CD14-positive monocyte (primary cell): ENCODE data around the gene ZNF275. TPM values are rescaled to one million over a fixed set of nuclear protein-coding genes. Genes with fewer than 3 reads are reported as not detected.

Source experiments
- DNase-seq, 3 donors: peaks; one replicate each; pipeline ENCODE4 v3.0.0-alpha.2; 2011 to 2022
- H2AFZ ChIP-seq: 2 replicates; pipeline ENCODE4 v1.6.0; 2012; ENCODE audit warnings: mild to moderate bottlenecking, low read depth, low read length, inconsistent platforms; ENCODE audit not compliant: insufficient read depth, poor library complexity, severe bottlenecking
- H3K27ac ChIP-seq, 2 donors: 1 replicate in 1 of 2; 2 replicates in 1 of 2; pipeline ENCODE4 v1.5.1; 2012 to 2013; ENCODE audit warnings: low read length in 2 of 2, control low read depth in 1 of 2, inconsistent platforms in 1 of 2, low read depth in 1 of 2, mild to moderate bottlenecking in 1 of 2
- H3K27me3 ChIP-seq, 2 donors: one replicate each; pipeline versions ENCODE4 v1.6.0 to v1.6.1; 2011 to 2013; ENCODE audit warnings: low read length in 2 of 2; ENCODE audit not compliant: control insufficient read depth in 2 of 2, insufficient read depth in 2 of 2
- H3K36me3 ChIP-seq, 2 donors: replicated peaks in 1 of 2; 1 replicate in 1 of 2; 2 replicates in 1 of 2; pipeline versions ENCODE4 v1.5.1 to v1.6.1; 2012 to 2013; ENCODE audit warnings: low read length in 2 of 2, control low read depth in 1 of 2, inconsistent platforms in 1 of 2, mild to moderate bottlenecking in 1 of 2; ENCODE audit not compliant: insufficient read depth in 2 of 2, control insufficient read depth in 1 of 2
- H3K4me1 ChIP-seq, 2 donors: 1 replicate in 1 of 2; 2 replicates in 1 of 2; pipeline versions ENCODE4 v1.5.1 to v1.6.1; 2012 to 2013; ENCODE audit warnings: low read length in 2 of 2, control low read depth in 1 of 2, inconsistent platforms in 1 of 2, mild to moderate bottlenecking in 1 of 2, moderate library complexity in 1 of 2; ENCODE audit not compliant: insufficient read depth in 2 of 2, control insufficient read depth in 1 of 2
- H3K4me2 ChIP-seq: replicated peaks from 2 replicates; pipeline ENCODE3; 2012; ENCODE audit warnings: low read length, moderate library complexity, mild to moderate bottlenecking; ENCODE audit not compliant: poor library complexity, severe bottlenecking; ENCODE audit errors: extremely low read depth
- H3K4me3 ChIP-seq, 3 experiments: fragments of 200-600 bp in 1 of 3; sonication (generic) in 1 of 3; replicated peaks in 1 of 3; 1 replicate in 2 of 3; 2 replicates in 1 of 3; pipeline ENCODE4 v1.5.1; 2011 to 2013; ENCODE audit warnings: low read length in 3 of 3, mild to moderate bottlenecking in 3 of 3, control low read depth in 2 of 3, low read depth in 2 of 3, inconsistent platforms in 1 of 3, moderate library complexity in 1 of 3
- H3K79me2 ChIP-seq: 2 replicates; pipeline ENCODE4 v1.6.0; 2012; ENCODE audit warnings: mild to moderate bottlenecking, control low read depth, inconsistent platforms, low read length, moderate library complexity; ENCODE audit not compliant: insufficient read depth
- H3K9ac ChIP-seq: 2 replicates; pipeline ENCODE4 v1.6.0; 2017; ENCODE audit warnings: low read length, mild to moderate bottlenecking; ENCODE audit not compliant: insufficient read depth, poor library complexity, severe bottlenecking
- H3K9me3 ChIP-seq, 2 donors: replicated peaks in 1 of 2; 1 replicate in 1 of 2; 2 replicates in 1 of 2; pipeline versions ENCODE4 v1.5.1 to v1.6.1; 2012 to 2013; ENCODE audit warnings: low read length in 2 of 2, control low read depth in 1 of 2; ENCODE audit not compliant: control insufficient read depth in 1 of 2, insufficient read depth in 1 of 2
- H4K20me1 ChIP-seq: 2 replicates; pipeline ENCODE4 v1.6.0; 2012; ENCODE audit warnings: mild to moderate bottlenecking, low read length, control low read depth, moderate library complexity; ENCODE audit not compliant: insufficient read depth
- H3K27ac Mint-ChIP-seq, 7 donors: one replicate each; pipeline ENCODE4 v1.8.0; 2020; ENCODE audit warnings: mild to moderate bottlenecking in 7 of 7, mixed read lengths in 7 of 7, moderate library complexity in 6 of 7, inconsistent platforms in 2 of 7
- H3K27me3 Mint-ChIP-seq, 3 donors: one replicate each; pipeline ENCODE4 v1.8.0; 2021 to 2022; ENCODE audit warnings: low read depth in 3 of 3, mild to moderate bottlenecking in 3 of 3, mixed read lengths in 3 of 3, moderate library complexity in 3 of 3, inconsistent platforms in 1 of 3
- H3K36me3 Mint-ChIP-seq, 2 donors: one replicate each; pipeline ENCODE4 v1.8.0; 2020; ENCODE audit warnings: mixed read lengths in 2 of 2, inconsistent platforms in 1 of 2, mild to moderate bottlenecking in 1 of 2
- H3K4me1 Mint-ChIP-seq: one replicate; pipeline ENCODE4 v1.8.0; 2020; ENCODE audit warnings: mild to moderate bottlenecking, mixed read lengths
- H3K4me3 Mint-ChIP-seq, 2 donors: one replicate each; pipeline ENCODE4 v1.8.0; 2020; ENCODE audit warnings: mild to moderate bottlenecking in 2 of 2, mixed read lengths in 2 of 2, moderate library complexity in 1 of 2
- H3K9me3 Mint-ChIP-seq, 7 donors: one replicate each; pipeline ENCODE4 v1.8.0; 2020 to 2022; ENCODE audit warnings: mixed read lengths in 7 of 7, mild to moderate bottlenecking in 6 of 7, moderate library complexity in 6 of 7, inconsistent platforms in 2 of 7
- CTCF ChIP-seq: fragments of 200-600 bp; IDR thresholded peaks from one replicate; pipeline ENCODE4 v1.8.0; 2022; ENCODE audit warnings: antibody characterized with exemption, mild to moderate bottlenecking
- WGBS: methylation state at CpG from one replicate; pipeline ENCODE4 v1.1.5; 2013; ENCODE audit warnings: missing lambda C conversion rate; ENCODE audit not compliant: insufficient coverage; 5-methylcytosine and 5-hydroxymethylcytosine counted together
- intact Hi-C, 2 donors: fragments of 100-400 bp; cut with micrococcal nuclease; formaldehyde crosslinking; loops; one replicate each; pipeline versions ENCODE4 v1.15.0 to v1.15.1; 2023
- polyA plus RNA-seq, 3 donors: library from polyadenylated mRNA; depleted of rRNA in 1 of 3; unstranded in 2 of 3; stranded (reverse) in 1 of 3; fragments of 300-500 nt in 2 of 3; fragments of >200 nt in 1 of 3; fragmentation: Illumina TruSeq in 2 of 3; gene quantifications; 1 replicate in 2 of 3; 2 replicates in 1 of 3; pipeline ENCODE4 v1.2.3, GENCODE V29; 2012 to 2021

The ZNF275 gene
- polyA plus RNA-seq, 3 donors = 1.0 to 4.7 (median 2.1) TPM

GRCh38 chrX:153392642-153393321, 58.8 kb downstream of the ZNF275 start:
- H3K4me1 Mint-ChIP-seq = no peaks in the 10 kb centered on the region

GRCh38 chrX:153394612-153395011, 60.7 kb downstream of the ZNF275 start:
- no peak overlapping the region for H3K27ac ChIP-seq
- peaks cover 0 to 12% of the 10 kb centered on the region in 2 donors for H3K9me3 ChIP-seq
- no peaks in the 10 kb centered on the region for H3K79me2 ChIP-seq
- peaks cover 0 to 4% (median 0%) of the 10 kb centered on the region in 7 donors for H3K9me3 Mint-ChIP-seq
- no peaks in the 10 kb centered on the region for H4K20me1 ChIP-seq
- no peak for DNase-seq
- H3K9ac ChIP-seq = no peak overlapping the region
- intact Hi-C loops = no loop called here
- H3K36me3 ChIP-seq = no peaks in the 10 kb centered on the region
- no peak overlapping the region for H3K4me3 ChIP-seq
- no peak overlapping the region for H2AFZ ChIP-seq
- 88% methylated on average over 6 of the region's 13 CpGs for WGBS
- H3K4me1 ChIP-seq = no peaks in the 10 kb centered on the region
- H3K36me3 Mint-ChIP-seq = no peaks in the 10 kb centered on the region
- peaks cover 0 to 8% (median 3%) of the 10 kb centered on the region in 3 donors for H3K27me3 Mint-ChIP-seq
- H3K4me3 Mint-ChIP-seq = no peak overlapping the region
- TF ChIP-seq CTCF = no peak
- H3K27ac Mint-ChIP-seq = no peak overlapping the region
- H3K27me3 ChIP-seq = no peaks in the 10 kb centered on the region
- peaks cover 1% of the 10 kb centered on the region for H3K4me1 Mint-ChIP-seq
- H3K4me2 ChIP-seq = no peak overlapping the region

More at GRCh38 chrX:153392642-153393321, 58.8 kb downstream of the ZNF275 start:
- Histone ChIP-seq H3K36me3 (no peaks in the 10 kb centered on the region), H3K27me3 (no peaks in the 10 kb centered on the region), H4K20me1 (no peaks in the 10 kb centered on the region), H2AFZ (no peak overlapping the region), H3K79me2 (no peaks in the 10 kb centered on the region), H3K27ac (no peak overlapping the region), H3K4me2 (no peak overlapping the region), H3K4me1 (no peaks in the 10 kb centered on the region), H3K9ac (no peak overlapping the region), H3K4me3 (no peak overlapping the region), H3K9me3 (peaks cover 0 to 12% of the 10 kb centered on the region in 2 donors)
- Mint-ChIP-seq H3K4me3 (no peak overlapping the region), H3K9me3 (peaks cover 0 to 2% (median 0%) of the 10 kb centered on the region in 7 donors), H3K27ac (no peak overlapping the region), H3K36me3 (no peaks in the 10 kb centered on the region), H3K27me3 (peaks cover 0 to 6% (median 3%) of the 10 kb centered on the region in 3 donors)
- intact Hi-C loops = no loop called here
- no peak for TF ChIP-seq CTCF
- DNase-seq = no peak
- WGBS = 92% methylated on average over 6 of the region's 16 CpGs
